HG02798 (cell line): Measurements from ENCODE around the gene GTF2IRD2.
A peak's percentile ranks its signal among the peaks of the same experiment; 100 is the strongest.
"Not testable (repeated sequence)": the region's sequence is repeated elsewhere in the genome, so short reads cannot be mapped to it uniquely, and the experiment has no call there.

Source experiments
- ATAC-seq: cut with Tn5 transposase; IDR thresholded peaks from one replicate; pipeline ENCODE4 v1.9.1; 2021; ENCODE audit warnings: mild to moderate bottlenecking; ENCODE audit not compliant: unreplicated experiment, poor library complexity

Gene GTF2IRD2

GRCh38 chr7:74850833-74851721 lies at the start of gene GTF2IRD2:
TSS of gene GTF2IRD2 (minus strand) at chr7:74851605. CDS start at chr7:74836378, 15,227 bp downstream.
- peak; percentile 98 for ATAC-seq

- ATAC-seq, result peak; percentile 82
These were observed 39.0 kb upstream of the GTF2IRD2 start for GRCh38 chr7:74890158-74891123.

- not testable (repeated sequence) for ATAC-seq
These were observed 38.2 kb upstream of the GTF2IRD2 start for GRCh38 chr7:74889518-74890129.

- not testable (repeated sequence) for ATAC-seq
These were observed 33.9 kb upstream of the GTF2IRD2 start for GRCh38 chr7:74885295-74885694.

- ATAC-seq, result not testable (repeated sequence)
These were observed 30.7 kb upstream of the GTF2IRD2 start for GRCh38 chr7:74882110-74882509.

GRCh38 chr7:74874748-74875512 lies 23.5 kb upstream of the GTF2IRD2 start:
- ATAC-seq, result not testable (repeated sequence)

- not testable (repeated sequence) for ATAC-seq
These were observed 22.8 kb upstream of the GTF2IRD2 start for GRCh38 chr7:74874104-74874747.

GRCh38 chr7:74872542-74872941 lies 21.1 kb upstream of the GTF2IRD2 start:
- ATAC-seq, result not testable (repeated sequence)

GRCh38 chr7:74865777-74866176 lies 14.4 kb upstream of the GTF2IRD2 start:
- ATAC-seq, result not testable (repeated sequence)

GRCh38 chr7:74849853-74850252 lies 1.6 kb downstream of the GTF2IRD2 start:
- ATAC-seq, result not testable (repeated sequence)

- ATAC-seq, result not testable (repeated sequence)
These were observed 21.0 kb downstream of the GTF2IRD2 start for GRCh38 chr7:74830411-74830810.

- ATAC-seq, result not testable (repeated sequence)
These were observed 21.4 kb downstream of the GTF2IRD2 start for GRCh38 chr7:74829959-74830358.

- ATAC-seq, result not testable (repeated sequence)
These were observed 30.1 kb downstream of the GTF2IRD2 start for GRCh38 chr7:74821259-74821658.

- peak; percentile 93 for ATAC-seq
These were observed 31.1 kb downstream of the GTF2IRD2 start for GRCh38 chr7:74820146-74820805.

- ATAC-seq, result not testable (repeated sequence)
These were observed 35.5 kb downstream of the GTF2IRD2 start for GRCh38 chr7:74815882-74816281.

GRCh38 chr7:74798644-74799043 lies 52.8 kb downstream of the GTF2IRD2 start:
- ATAC-seq, result not testable (repeated sequence)

GRCh38 chr7:74797848-74798622 lies 53.4 kb downstream of the GTF2IRD2 start:
- ATAC-seq, result not testable (repeated sequence)
